CD14-positive monocyte (primary cell): ENCODE results near the gene HBG2. TPM values are rescaled to one million over a fixed set of nuclear protein-coding genes. Genes with fewer than 3 reads are reported as not detected.

Experiments used
- DNase-seq, 3 donors: peaks; one replicate each; pipeline ENCODE4 v3.0.0-alpha.2; 2011 to 2022
- H2AFZ ChIP-seq: 2 replicates; pipeline ENCODE4 v1.6.0; 2012; ENCODE audit warnings: mild to moderate bottlenecking, low read depth, low read length, inconsistent platforms; ENCODE audit not compliant: insufficient read depth, poor library complexity, severe bottlenecking
- H3K27ac ChIP-seq, 2 donors: 1 replicate in 1 of 2; 2 replicates in 1 of 2; pipeline ENCODE4 v1.5.1; 2012 to 2013; ENCODE audit warnings: low read length in 2 of 2, control low read depth in 1 of 2, inconsistent platforms in 1 of 2, low read depth in 1 of 2, mild to moderate bottlenecking in 1 of 2
- H3K27me3 ChIP-seq, 2 donors: one replicate each; pipeline versions ENCODE4 v1.6.0 to v1.6.1; 2011 to 2013; ENCODE audit warnings: low read length in 2 of 2; ENCODE audit not compliant: control insufficient read depth in 2 of 2, insufficient read depth in 2 of 2
- H3K36me3 ChIP-seq, 2 donors: replicated peaks in 1 of 2; 1 replicate in 1 of 2; 2 replicates in 1 of 2; pipeline versions ENCODE4 v1.5.1 to v1.6.1; 2012 to 2013; ENCODE audit warnings: low read length in 2 of 2, control low read depth in 1 of 2, inconsistent platforms in 1 of 2, mild to moderate bottlenecking in 1 of 2; ENCODE audit not compliant: insufficient read depth in 2 of 2, control insufficient read depth in 1 of 2
- H3K4me1 ChIP-seq, 2 donors: 1 replicate in 1 of 2; 2 replicates in 1 of 2; pipeline versions ENCODE4 v1.5.1 to v1.6.1; 2012 to 2013; ENCODE audit warnings: low read length in 2 of 2, control low read depth in 1 of 2, inconsistent platforms in 1 of 2, mild to moderate bottlenecking in 1 of 2, moderate library complexity in 1 of 2; ENCODE audit not compliant: insufficient read depth in 2 of 2, control insufficient read depth in 1 of 2
- H3K4me2 ChIP-seq: replicated peaks from 2 replicates; pipeline ENCODE3; 2012; ENCODE audit warnings: low read length, moderate library complexity, mild to moderate bottlenecking; ENCODE audit not compliant: poor library complexity, severe bottlenecking; ENCODE audit errors: extremely low read depth
- H3K4me3 ChIP-seq, 3 experiments: fragments of 200-600 bp in 1 of 3; sonication (generic) in 1 of 3; replicated peaks in 1 of 3; 1 replicate in 2 of 3; 2 replicates in 1 of 3; pipeline ENCODE4 v1.5.1; 2011 to 2013; ENCODE audit warnings: low read length in 3 of 3, mild to moderate bottlenecking in 3 of 3, control low read depth in 2 of 3, low read depth in 2 of 3, inconsistent platforms in 1 of 3, moderate library complexity in 1 of 3
- H3K79me2 ChIP-seq: 2 replicates; pipeline ENCODE4 v1.6.0; 2012; ENCODE audit warnings: mild to moderate bottlenecking, control low read depth, inconsistent platforms, low read length, moderate library complexity; ENCODE audit not compliant: insufficient read depth
- H3K9ac ChIP-seq: 2 replicates; pipeline ENCODE4 v1.6.0; 2017; ENCODE audit warnings: low read length, mild to moderate bottlenecking; ENCODE audit not compliant: insufficient read depth, poor library complexity, severe bottlenecking
- H3K9me3 ChIP-seq, 2 donors: replicated peaks in 1 of 2; 1 replicate in 1 of 2; 2 replicates in 1 of 2; pipeline versions ENCODE4 v1.5.1 to v1.6.1; 2012 to 2013; ENCODE audit warnings: low read length in 2 of 2, control low read depth in 1 of 2; ENCODE audit not compliant: control insufficient read depth in 1 of 2, insufficient read depth in 1 of 2
- H4K20me1 ChIP-seq: 2 replicates; pipeline ENCODE4 v1.6.0; 2012; ENCODE audit warnings: mild to moderate bottlenecking, low read length, control low read depth, moderate library complexity; ENCODE audit not compliant: insufficient read depth
- H3K27ac Mint-ChIP-seq, 7 donors: one replicate each; pipeline ENCODE4 v1.8.0; 2020; ENCODE audit warnings: mild to moderate bottlenecking in 7 of 7, mixed read lengths in 7 of 7, moderate library complexity in 6 of 7, inconsistent platforms in 2 of 7
- H3K27me3 Mint-ChIP-seq, 3 donors: one replicate each; pipeline ENCODE4 v1.8.0; 2021 to 2022; ENCODE audit warnings: low read depth in 3 of 3, mild to moderate bottlenecking in 3 of 3, mixed read lengths in 3 of 3, moderate library complexity in 3 of 3, inconsistent platforms in 1 of 3
- H3K36me3 Mint-ChIP-seq, 2 donors: one replicate each; pipeline ENCODE4 v1.8.0; 2020; ENCODE audit warnings: mixed read lengths in 2 of 2, inconsistent platforms in 1 of 2, mild to moderate bottlenecking in 1 of 2
- H3K4me1 Mint-ChIP-seq: one replicate; pipeline ENCODE4 v1.8.0; 2020; ENCODE audit warnings: mild to moderate bottlenecking, mixed read lengths
- H3K4me3 Mint-ChIP-seq, 2 donors: one replicate each; pipeline ENCODE4 v1.8.0; 2020; ENCODE audit warnings: mild to moderate bottlenecking in 2 of 2, mixed read lengths in 2 of 2, moderate library complexity in 1 of 2
- H3K9me3 Mint-ChIP-seq, 7 donors: one replicate each; pipeline ENCODE4 v1.8.0; 2020 to 2022; ENCODE audit warnings: mixed read lengths in 7 of 7, mild to moderate bottlenecking in 6 of 7, moderate library complexity in 6 of 7, inconsistent platforms in 2 of 7
- CTCF ChIP-seq: fragments of 200-600 bp; IDR thresholded peaks from one replicate; pipeline ENCODE4 v1.8.0; 2022; ENCODE audit warnings: antibody characterized with exemption, mild to moderate bottlenecking
- WGBS: methylation state at CpG from one replicate; pipeline ENCODE4 v1.1.5; 2013; ENCODE audit warnings: missing lambda C conversion rate; ENCODE audit not compliant: insufficient coverage; 5-methylcytosine and 5-hydroxymethylcytosine counted together
- intact Hi-C, 2 donors: fragments of 100-400 bp; cut with micrococcal nuclease; formaldehyde crosslinking; loops; one replicate each; pipeline versions ENCODE4 v1.15.0 to v1.15.1; 2023
- polyA plus RNA-seq, 3 donors: library from polyadenylated mRNA; depleted of rRNA in 1 of 3; unstranded in 2 of 3; stranded (reverse) in 1 of 3; fragments of 300-500 nt in 2 of 3; fragments of >200 nt in 1 of 3; fragmentation: Illumina TruSeq in 2 of 3; gene quantifications; 1 replicate in 2 of 3; 2 replicates in 1 of 3; pipeline ENCODE4 v1.2.3, GENCODE V29; 2012 to 2021

The HBG2 gene
- polyA plus RNA-seq, 3 donors, result 5.1 TPM; not detected in 2

GRCh38 chr11:5272395-5273017 lies 17.9 kb upstream of the HBG2 start:
- Histone ChIP-seq H3K36me3 (no peaks in the 10 kb centered on the region), H2AFZ (no peak overlapping the region), H3K9me3 (no peaks in the 10 kb centered on the region), H3K4me2 (no peak overlapping the region), H3K27ac (no peak overlapping the region), H3K9ac (no peak overlapping the region), H3K79me2 (no peaks in the 10 kb centered on the region), H3K4me3 (no peak overlapping the region), H3K4me1 (no peaks in the 10 kb centered on the region), H3K27me3 (no peaks in the 10 kb centered on the region), H4K20me1 (no peaks in the 10 kb centered on the region)
- no peak for DNase-seq
- Mint-ChIP-seq H3K36me3 (no peaks in the 10 kb centered on the region), H3K4me1 (no peaks in the 10 kb centered on the region), H3K27me3 (no peaks in the 10 kb centered on the region), H3K27ac (no peak overlapping the region), H3K4me3 (no peak overlapping the region), H3K9me3 (peaks cover 0 to 2% (median 0%) of the 10 kb centered on the region in 7 donors)
- intact Hi-C loops, result no loop called here
- WGBS, result 100% methylated on average over 1 of the region's 4 CpGs
- no peak for TF ChIP-seq CTCF

- no peak within 1 kb of the TSS for H3K4me3 ChIP-seq
- Mint-ChIP-seq H3K27ac (no peak within 1 kb of the TSS), H3K36me3 (no peaks in the 10 kb centered on the region), H3K4me1 (no peaks in the 10 kb centered on the region), H3K9me3 (peaks cover 0 to 2% (median 0%) of the 10 kb centered on the region in 7 donors), H3K27me3 (no peaks in the 10 kb centered on the region), H3K4me3 (no peak within 1 kb of the TSS)
- no peaks in the 10 kb centered on the region for H3K27me3 ChIP-seq
- H2AFZ ChIP-seq, result no peak within 1 kb of the TSS
- DNase-seq, result no peak
- H4K20me1 ChIP-seq, result no peaks in the 10 kb centered on the region
- no peaks in the 10 kb centered on the region for H3K9me3 ChIP-seq
- H3K4me1 ChIP-seq, result no peaks in the 10 kb centered on the region
- no peaks in the 10 kb centered on the region for H3K36me3 ChIP-seq
- TF ChIP-seq CTCF, result no peak
- intact Hi-C loops, result no loop called here
- no peak within 1 kb of the TSS for H3K9ac ChIP-seq
- 93% methylated on average over 3 of the region's 4 CpGs for WGBS
- H3K4me2 ChIP-seq, result no peak within 1 kb of the TSS
- H3K79me2 ChIP-seq, result no peaks in the 10 kb centered on the region
- H3K27ac ChIP-seq, result no peak within 1 kb of the TSS
Measured at GRCh38 chr11:5269715-5270147, 15.2 kb upstream of the HBG2 start, which contains the start of gene HBE1. Gene HBE1, minus strand, starts transcription at chr11:5269945. Its CDS starts 55 bp downstream, at chr11:5269890.
